Measurements from ENCODE around the gene GRIK4.

The GRIK4 gene

DNA sequence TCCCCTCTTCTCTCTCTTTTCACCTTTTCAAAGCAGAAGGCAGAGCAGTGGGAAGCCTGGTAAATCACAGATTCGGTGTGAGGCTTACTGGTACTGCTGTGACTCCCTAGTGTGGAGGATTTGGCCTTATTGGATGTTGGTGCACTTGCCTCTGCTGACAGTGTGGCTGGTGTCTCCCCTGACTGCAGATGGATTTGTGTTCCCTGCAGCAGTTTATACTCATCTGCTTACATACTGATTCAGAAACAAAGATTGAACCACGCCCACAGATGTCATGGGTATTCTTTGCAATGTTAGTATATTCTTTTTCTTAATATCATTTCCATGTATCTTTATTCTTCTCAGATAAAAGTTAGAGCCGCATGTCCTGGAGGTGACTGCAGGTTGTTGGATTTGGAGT lies 26.8 kb upstream of the GRIK4 start:
- peaks cover 34 to 54% (median 49%) of the 10 kb centered on the region in 11 experiments for H3K36me3 ChIP-seq

GRCh38 chr11:120486138-120486537 lies 25.4 kb upstream of the GRIK4 start:
- no peak overlapping the region for H3K4me2 ChIP-seq
- H3K4me1 ChIP-seq = peaks cover 0 to 10% (median 0%) of the 10 kb centered on the region in 10 experiments; a peak in 1 of 20 replicates
- peaks cover 22 to 40% (median 35%) of the 10 kb centered on the region in 11 experiments for H3K36me3 ChIP-seq
- H3K9me3 ChIP-seq (replicated peaks in 1 of 11) = no peaks in the 10 kb centered on the region
- no peak for TF ChIP-seq Cebpa-rat (IDR thresholded peaks at IDR 0.05)
- no peak overlapping the region for H3K4me3 ChIP-seq
- H3K27ac ChIP-seq = no peak overlapping the region
- no peaks in the 10 kb centered on the region for H4K20me1 ChIP-seq
- no peaks in the 10 kb centered on the region for H3K27me3 ChIP-seq
- no peak overlapping the region for H3K9ac ChIP-seq

More for the DNA sequence above, 26.8 kb upstream of the GRIK4 start:
- no peaks in the 10 kb centered on the region for H3K9me3 ChIP-seq (replicated peaks in 1 of 11)
- H3K4me1 ChIP-seq = peaks cover 0 to 10% (median 0%) of the 10 kb centered on the region in 10 experiments; a peak in 1 of 20 replicates
- no peak overlapping the region for H3K27ac ChIP-seq
- no peak for TF ChIP-seq Cebpa-rat (IDR thresholded peaks at IDR 0.05)
- H3K4me2 ChIP-seq = no peak overlapping the region
- no peaks in the 10 kb centered on the region for H4K20me1 ChIP-seq
- H3K4me3 ChIP-seq = no peak overlapping the region
- H3K9ac ChIP-seq = no peak overlapping the region
- H3K27me3 ChIP-seq = no peaks in the 10 kb centered on the region

- no peak for TF ChIP-seq Cebpa-rat (IDR thresholded peaks at IDR 0.05)
Observed at GRCh38 chr11:120489799-120490198, 21.7 kb upstream of the GRIK4 start.

GRCh38 chr11:120492486-120492885 lies 19.1 kb upstream of the GRIK4 start:
- Histone ChIP-seq H3K4me3 (no peak overlapping the region), H3K4me1 (peaks cover 0 to 9% (median 0%) of the 10 kb centered on the region in 10 experiments; a peak in 1 of 20 replicates), H3K27me3 (no peaks in the 10 kb centered on the region), H3K36me3 (no peaks in the 10 kb centered on the region; a peak in 1 of 22 replicates), H4K20me1 (no peaks in the 10 kb centered on the region; a peak in 1 of 22 replicates), H3K9me3 (replicated peaks in 1 of 11) (no peaks in the 10 kb centered on the region), H3K27ac (no peak overlapping the region), H3K9ac (no peak overlapping the region), H3K4me2 (no peak overlapping the region)
- TF ChIP-seq Cebpa-rat (IDR thresholded peaks at IDR 0.05) = no peak

More at GRCh38 chr11:120489799-120490198, 21.7 kb upstream of the GRIK4 start:
- Histone ChIP-seq H3K4me1 (peaks cover 0 to 10% (median 0%) of the 10 kb centered on the region in 10 experiments; a peak in 1 of 20 replicates), H3K27me3 (no peaks in the 10 kb centered on the region), H3K4me2 (no peak overlapping the region), H4K20me1 (no peaks in the 10 kb centered on the region), H3K4me3 (no peak overlapping the region), H3K9ac (no peak overlapping the region), H3K9me3 (replicated peaks in 1 of 11) (no peaks in the 10 kb centered on the region), H3K27ac (no peak overlapping the region), H3K36me3 (peaks cover 8 to 16% (median 10%) of the 10 kb centered on the region in 11 experiments; a peak in 21 of 22 replicates)

- H3K36me3 ChIP-seq = no peaks in the 10 kb centered on the region; a peak in 1 of 22 replicates
- H3K4me1 ChIP-seq = no peaks in the 10 kb centered on the region
- H3K9me3 ChIP-seq (replicated peaks in 1 of 11) = no peaks in the 10 kb centered on the region
- H4K20me1 ChIP-seq = no peaks in the 10 kb centered on the region; a peak in 1 of 22 replicates
- no peak overlapping the region for H3K4me2 ChIP-seq
- H3K27ac ChIP-seq = no peak overlapping the region
- no peak overlapping the region for H3K4me3 ChIP-seq
- TF ChIP-seq Cebpa-rat (IDR thresholded peaks at IDR 0.05) = no peak
- H3K9ac ChIP-seq = no peak overlapping the region
- no peaks in the 10 kb centered on the region for H3K27me3 ChIP-seq
Observed at GRCh38 chr11:120494595-120494994, 17.0 kb upstream of the GRIK4 start.

DNA sequence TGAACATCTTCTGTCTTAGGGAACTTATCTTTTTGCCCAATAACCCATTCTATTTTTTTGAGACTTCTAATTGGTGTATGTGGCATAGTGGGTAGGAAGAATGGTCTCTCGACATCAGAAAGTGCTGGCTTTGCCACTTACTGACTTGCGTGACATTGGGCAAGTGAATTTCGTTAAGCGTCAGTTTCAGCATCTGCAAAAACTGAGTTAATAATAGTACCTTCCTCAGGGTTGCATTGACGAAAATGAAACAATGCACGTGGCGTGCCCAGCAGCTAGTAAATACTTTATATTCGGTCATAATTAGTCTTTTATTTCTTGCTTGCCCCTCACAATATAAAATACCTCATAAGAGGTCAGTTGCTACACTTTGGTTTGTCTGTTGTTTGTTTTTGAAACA lies 12.5 kb upstream of the GRIK4 start:
- no peak overlapping the region for H3K9ac ChIP-seq
- H4K20me1 ChIP-seq = no peaks in the 10 kb centered on the region; a peak in 1 of 22 replicates
- no peak overlapping the region for H3K4me2 ChIP-seq
- H3K27ac ChIP-seq = no peak overlapping the region
- H3K36me3 ChIP-seq = no peaks in the 10 kb centered on the region
- H3K9me3 ChIP-seq (replicated peaks in 1 of 11) = no peaks in the 10 kb centered on the region
- no peak overlapping the region for H3K4me3 ChIP-seq
- TF ChIP-seq Cebpa-rat (IDR thresholded peaks at IDR 0.05) = no peak
- H3K27me3 ChIP-seq = no peaks in the 10 kb centered on the region
- no peaks in the 10 kb centered on the region for H3K4me1 ChIP-seq

DNA sequence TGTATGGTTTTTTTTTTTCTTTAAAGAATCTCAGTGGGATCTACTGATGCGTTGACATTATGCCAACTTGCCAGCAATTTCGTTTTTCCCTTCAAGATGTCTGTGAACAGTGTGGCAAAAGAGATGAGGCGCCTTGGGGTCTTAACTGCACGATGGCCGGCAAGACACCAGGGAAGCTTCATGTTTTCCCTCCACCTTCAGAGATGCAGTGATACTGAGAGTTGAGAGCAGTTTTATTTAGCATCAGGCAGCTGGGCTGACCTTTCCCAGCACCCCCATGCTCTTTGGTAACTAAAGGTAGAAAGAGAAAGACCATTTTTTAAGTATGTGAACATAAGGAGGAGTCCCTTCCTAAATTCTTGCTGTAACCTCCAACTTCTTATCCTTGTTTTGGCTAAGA lies 11.7 kb upstream of the GRIK4 start:
- H3K9ac ChIP-seq = no peak overlapping the region
- no peaks in the 10 kb centered on the region for H3K9me3 ChIP-seq (replicated peaks in 1 of 11)
- peak overlapping the region in 2 of 11 experiments; percentile 13 to 18; a peak in 1 of 22 replicates for H3K4me2 ChIP-seq
- TF ChIP-seq Cebpa-rat (IDR thresholded peaks at IDR 0.05) = no peak
- H3K27me3 ChIP-seq = no peaks in the 10 kb centered on the region
- no peaks in the 10 kb centered on the region; a peak in 1 of 22 replicates for H4K20me1 ChIP-seq
- no peak overlapping the region for H3K27ac ChIP-seq
- no peak overlapping the region for H3K4me3 ChIP-seq
- H3K36me3 ChIP-seq = no peaks in the 10 kb centered on the region
- H3K4me1 ChIP-seq = no peaks in the 10 kb centered on the region

GRCh38 chr11:120500414-120501071 lies 11.0 kb upstream of the GRIK4 start:
- no peaks in the 10 kb centered on the region for H3K36me3 ChIP-seq
- no peak overlapping the region for H3K4me3 ChIP-seq
- TF ChIP-seq Cebpa-rat (IDR thresholded peaks at IDR 0.05) = no peak
- no peaks in the 10 kb centered on the region for H3K9me3 ChIP-seq (replicated peaks in 1 of 11)
- no peaks in the 10 kb centered on the region; a peak in 1 of 22 replicates for H4K20me1 ChIP-seq
- H3K4me1 ChIP-seq = no peaks in the 10 kb centered on the region
- no peak overlapping the region for H3K27ac ChIP-seq
- no peak overlapping the region for H3K9ac ChIP-seq
- H3K4me2 ChIP-seq = peak overlapping the region in 2 of 11 experiments; percentile 13 to 18; a peak in 2 of 22 replicates
- no peaks in the 10 kb centered on the region for H3K27me3 ChIP-seq

DNA sequence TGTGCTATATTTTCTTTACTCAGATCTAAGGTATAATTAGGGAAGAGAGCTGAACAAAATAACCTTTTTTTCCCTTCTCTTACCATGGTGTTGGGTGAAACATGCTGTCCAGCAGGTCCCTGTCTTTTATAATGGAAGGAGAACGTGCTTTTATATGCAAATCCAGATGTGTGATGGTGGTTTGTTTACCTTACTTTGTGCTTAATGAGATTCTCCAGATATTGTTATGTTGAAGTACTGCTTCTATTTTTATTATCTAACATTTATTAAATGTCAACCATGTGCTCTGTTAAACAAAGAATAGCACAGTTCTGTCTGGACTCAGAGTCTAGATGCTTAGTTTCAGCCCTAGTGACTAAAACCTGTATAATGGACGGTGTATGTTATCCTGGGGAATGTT lies 10.1 kb upstream of the GRIK4 start:
- no peaks in the 10 kb centered on the region for H3K4me1 ChIP-seq
- no peaks in the 10 kb centered on the region; a peak in 1 of 22 replicates for H4K20me1 ChIP-seq
- H3K9me3 ChIP-seq (replicated peaks in 1 of 11) = no peaks in the 10 kb centered on the region
- no peak for TF ChIP-seq Cebpa-rat (IDR thresholded peaks at IDR 0.05)
- H3K4me2 ChIP-seq = no peak overlapping the region
- no peak overlapping the region for H3K9ac ChIP-seq
- H3K27me3 ChIP-seq = no peaks in the 10 kb centered on the region
- H3K4me3 ChIP-seq = no peak overlapping the region
- H3K27ac ChIP-seq = no peak overlapping the region
- no peaks in the 10 kb centered on the region for H3K36me3 ChIP-seq
